H1 (cell line): ENCODE results near the gene FNDC5. TPM values are rescaled to one million over a fixed set of nuclear protein-coding genes. Genes with fewer than 3 reads are reported as not detected.

Experiments used
- KDM1A ChIP-seq: fragments of 200-600, 300-600 bp; sonication (generic); IDR thresholded peaks from 2 replicates; pipeline ENCODE4 v1.7.1; 2016; ENCODE audit warnings: mild to moderate bottlenecking, low read length, borderline replicate concordance
- POLR2A ChIP-seq, 2 experiments: IDR thresholded peaks; 1 replicate in 1 of 2; 2 replicates in 1 of 2; pipeline ENCODE4 v1.6.1; 2011; ENCODE audit warnings: low read depth in 2 of 2, low read length in 2 of 2, mild to moderate bottlenecking in 2 of 2; ENCODE audit errors: control extremely low read depth in 1 of 2
- SIX5 ChIP-seq: IDR thresholded peaks from 2 replicates; pipeline ENCODE4 v1.6.1; 2011; ENCODE audit warnings: mild to moderate bottlenecking, low read depth, low read length
- TAF7 ChIP-seq: optimal IDR thresholded peaks from 2 replicates; pipeline ENCODE3; 2011; ENCODE audit warnings: low read depth, mild to moderate bottlenecking, inconsistent platforms, low read length, moderate library complexity, borderline replicate concordance
- TCF12 ChIP-seq: IDR thresholded peaks from 2 replicates; pipeline ENCODE4 v1.6.1; 2011; ENCODE audit warnings: low read depth, mild to moderate bottlenecking, low read length
- polyA plus RNA-seq, 7 experiments: library from polyadenylated mRNA; depleted of rRNA in 3 of 7; stranded (reverse) in 5 of 7; unstranded in 2 of 7; fragments of >200 nt in 5 of 7; fragments of 200-250 nt in 2 of 7; gene quantifications; 1 replicate in 5 of 7; 2 replicates in 1 of 7; 4 replicates in 1 of 7; pipeline versions ENCODE4 v1.2.1 to v1.2.3, GENCODE V29; 2011 to 2013; ENCODE audit warnings: missing spikeins in 2 of 7, mixed read lengths in 2 of 7
- total RNA-seq: library from RNA; stranded (reverse); fragmentation: NEBNext Ultra II Directional; extraction: Animal tissue kit (Norgen Biotek cat#: 25700); gene quantifications from 2 replicates; pipeline ENCODE4 v1.2.1, GENCODE V29; 2021

FNDC5 gene
- total and polyA plus RNA-seq, 2 of the 8 experiments (the other 6 are each of a cell fraction or from before 2014, with no cell fraction given): 1.8 to 2.0 TPM

GRCh38 chr1:32881291-32881690 is 10.6 kb upstream of the FNDC5 start (continued):
- no peak for TF ChIP-seq KDM1A
- TF ChIP-seq TCF12: no peak
- TF ChIP-seq TAF7: no peak
- TF ChIP-seq POLR2A (IDR thresholded peaks at IDR 0.05; ENCODE audit: control extremely low read depth in 1 of 2, low read depth in 2 of 2, low read length in 2 of 2): no peak
- no peak for TF ChIP-seq SIX5
